ENCODE data around the gene CCNB1IP1.

The CCNB1IP1 gene

GRCh38 chr14:20262642-20263128 is 70.4 kb downstream of the CCNB1IP1 start:
- no peak overlapping the region for H3K4me3 ChIP-seq (ENCODE audit: low read length, poor library complexity, severe bottlenecking)
- no peak overlapping the region for H2AFZ ChIP-seq (ENCODE audit: low read length)
- H3K4me2 ChIP-seq (ENCODE audit: low read depth, low read length, poor library complexity, severe bottlenecking), result no peak overlapping the region
- no peaks in the 10 kb centered on the region for H3K36me3 ChIP-seq (ENCODE audit: insufficient read depth, low read length)
- H3K9me2 ChIP-seq (replicated peaks; ENCODE audit: low read depth, low read length), result no peaks in the 10 kb centered on the region
- TF ChIP-seq CTCF (conservative IDR thresholded peaks at IDR 0.05; ENCODE audit: low read length), result no peak
- no peak for TF ChIP-seq EZH2phosphoT487 (IDR thresholded peaks at IDR 0.05; ENCODE audit: borderline replicate concordance)
- H3F3A ChIP-seq (ENCODE audit: low read depth), result no peaks in the 10 kb centered on the region
- no peaks in the 10 kb centered on the region for H3K79me2 ChIP-seq (ENCODE audit: insufficient read depth, low read length)
- no peaks in the 10 kb centered on the region for H4K20me1 ChIP-seq (ENCODE audit: insufficient read depth, low read length, poor library complexity, severe bottlenecking)
- no peaks in the 10 kb centered on the region for H3K27me3 ChIP-seq (ENCODE audit: insufficient read depth, low read length, poor library complexity, severe bottlenecking)
- no peaks in the 10 kb centered on the region for H3K9me3 ChIP-seq (ENCODE audit: insufficient read depth, low read depth, low read length)
- H3K4me1 ChIP-seq (ENCODE audit: insufficient read depth, low read length, poor library complexity, severe bottlenecking), result no peaks in the 10 kb centered on the region
- H3K9ac ChIP-seq (ENCODE audit: low read depth, low read length, poor library complexity, severe bottlenecking), result no peak overlapping the region

All from Loucy (cell line).